GM12873 (cell line): ENCODE measurements around the gene BRI3BP.

Experiments used
- TF ChIP-seq, protein P1 (sequence below): IDR thresholded peaks from 2 replicates; pipeline ENCODE4 v1.5.1; 2012; ENCODE audit warnings: low read depth, mild to moderate bottlenecking, moderate library complexity, low read length, control low read depth; ENCODE audit not compliant: insufficient read depth; ENCODE audit errors: missing control alignments

The BRI3BP gene

DNA sequence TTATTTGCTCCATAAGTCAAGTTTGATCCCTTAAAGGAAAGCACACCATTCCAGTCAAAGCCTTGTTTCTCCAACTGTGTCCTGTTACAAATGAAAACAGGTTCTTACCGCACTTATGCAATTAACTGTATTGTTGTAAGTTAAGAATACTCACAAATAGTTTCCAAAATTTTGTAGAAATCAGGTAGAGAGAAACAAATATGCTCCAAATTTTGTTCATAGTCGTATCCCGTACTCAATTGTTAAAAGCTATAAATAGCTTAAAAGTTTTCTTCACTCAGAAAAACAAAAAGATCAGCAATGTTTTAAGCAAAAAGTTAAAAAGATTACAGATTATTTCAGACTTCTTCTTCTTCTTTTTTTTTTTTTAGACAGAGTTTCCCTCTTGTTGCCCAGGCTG is 67.8 kb downstream of the BRI3BP start:
- TF ChIP-seq, protein P1, sequence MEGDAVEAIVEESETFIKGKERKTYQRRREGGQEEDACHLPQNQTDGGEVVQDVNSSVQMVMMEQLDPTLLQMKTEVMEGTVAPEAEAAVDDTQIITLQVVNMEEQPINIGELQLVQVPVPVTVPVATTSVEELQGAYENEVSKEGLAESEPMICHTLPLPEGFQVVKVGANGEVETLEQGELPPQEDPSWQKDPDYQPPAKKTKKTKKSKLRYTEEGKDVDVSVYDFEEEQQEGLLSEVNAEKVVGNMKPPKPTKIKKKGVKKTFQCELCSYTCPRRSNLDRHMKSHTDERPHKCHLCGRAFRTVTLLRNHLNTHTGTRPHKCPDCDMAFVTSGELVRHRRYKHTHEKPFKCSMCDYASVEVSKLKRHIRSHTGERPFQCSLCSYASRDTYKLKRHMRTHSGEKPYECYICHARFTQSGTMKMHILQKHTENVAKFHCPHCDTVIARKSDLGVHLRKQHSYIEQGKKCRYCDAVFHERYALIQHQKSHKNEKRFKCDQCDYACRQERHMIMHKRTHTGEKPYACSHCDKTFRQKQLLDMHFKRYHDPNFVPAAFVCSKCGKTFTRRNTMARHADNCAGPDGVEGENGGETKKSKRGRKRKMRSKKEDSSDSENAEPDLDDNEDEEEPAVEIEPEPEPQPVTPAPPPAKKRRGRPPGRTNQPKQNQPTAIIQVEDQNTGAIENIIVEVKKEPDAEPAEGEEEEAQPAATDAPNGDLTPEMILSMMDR: no peak

- TF ChIP-seq, protein P1: no peak
Observed at GRCh38 chr12:125064492-125064891, 71.0 kb downstream of the BRI3BP start.

- TF ChIP-seq, protein P1: no peak
Observed at GRCh38 chr12:125065021-125065918, 71.8 kb downstream of the BRI3BP start, which contains the start of gene AACS. AACS (plus strand) TSS chr12:125065435; CDS start chr12:125065585, 150 bp downstream.

- TF ChIP-seq, protein P1: no peak
Observed at GRCh38 chr12:125065919-125066570, 72.6 kb downstream of the BRI3BP start.

DNA sequence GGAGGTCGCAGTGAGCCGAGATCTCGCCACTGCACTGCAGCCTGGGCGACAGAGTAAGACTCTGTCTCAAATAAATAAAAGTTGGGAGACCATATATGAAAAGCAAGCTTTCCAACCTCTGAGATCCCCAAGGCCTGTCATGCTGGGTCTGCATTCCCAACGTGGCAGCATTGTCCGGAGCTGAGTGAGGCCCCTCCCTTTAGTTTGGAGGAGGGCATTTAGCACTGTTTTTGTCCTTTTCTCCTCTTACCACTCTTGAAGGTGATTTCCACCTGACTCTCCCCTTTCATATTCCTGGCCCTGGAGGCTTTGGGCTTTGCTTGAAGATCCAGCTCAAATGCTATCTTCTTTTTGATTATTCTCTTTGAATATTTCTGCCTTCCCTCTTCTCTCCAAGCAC is 74.9 kb downstream of the BRI3BP start:
- TF ChIP-seq, protein P1: no peak

- TF ChIP-seq, protein P1: no peak
Observed at GRCh38 chr12:125069616-125070015, 76.2 kb downstream of the BRI3BP start.

DNA sequence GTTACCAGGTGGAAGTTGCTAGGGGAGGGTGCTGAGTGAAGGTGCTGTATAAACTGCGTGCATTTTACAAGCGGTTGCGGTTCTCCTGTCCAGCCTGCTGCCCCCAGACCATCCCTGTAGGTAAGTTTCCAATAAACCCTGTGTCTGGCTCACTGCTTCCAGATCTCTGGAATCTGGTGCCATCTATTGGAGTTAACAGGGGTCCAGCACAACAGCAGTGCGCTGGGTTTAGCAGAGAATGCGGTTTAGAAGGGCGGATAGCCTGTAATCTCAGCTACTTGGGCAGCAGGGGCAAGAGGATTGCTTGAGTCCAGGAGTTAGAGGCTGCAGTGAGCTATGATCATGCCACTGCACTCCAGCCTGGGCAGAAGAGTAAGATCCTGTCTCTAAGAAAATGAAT is 76.7 kb downstream of the BRI3BP start:
- TF ChIP-seq, protein P1: no peak
